ENCODE data around the gene TBCD.

GRCh38 chr17:82925336-82925735, 173.5 kb downstream of the TBCD start:
- TF ChIP-seq CTCF (conservative IDR thresholded peaks at IDR 0.05) (no peak), ZFX (IDR thresholded peaks at IDR 0.05) (no peak)

All from C4-2B (cell line).